Measurements from ENCODE around the gene STON1.

DNA sequence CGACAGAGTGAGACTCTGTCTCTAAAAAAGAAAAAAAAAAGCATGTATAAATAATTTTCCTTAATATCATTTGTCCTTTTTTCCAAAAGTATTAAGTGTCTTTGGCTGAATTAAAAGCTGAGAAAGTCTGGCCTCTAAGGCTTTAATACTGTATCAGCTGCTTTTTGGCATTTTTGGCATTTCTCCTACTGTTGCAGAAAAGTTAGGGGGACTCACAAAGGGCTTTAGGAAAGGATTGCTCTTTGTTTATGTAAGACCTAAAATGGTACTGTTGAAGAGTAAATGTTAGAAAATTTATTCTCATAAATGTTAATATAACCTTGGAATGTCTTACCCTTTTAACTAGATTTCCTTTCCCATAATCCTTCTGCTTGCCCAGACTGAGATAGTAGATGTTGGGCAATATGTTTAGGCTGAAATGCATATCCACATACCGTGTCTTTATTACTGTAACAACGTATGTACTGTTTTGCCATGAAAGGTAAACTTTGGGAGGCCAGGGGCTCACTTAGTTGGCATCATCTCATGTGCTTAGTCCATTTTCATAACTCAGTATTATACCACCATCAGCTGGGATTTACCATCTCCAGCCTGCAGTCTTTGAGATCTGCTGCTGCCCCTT, 18.0 kb upstream of the STON1 start:
- no peak for TF ChIP-seq POLR2AphosphoS5 (IDR thresholded peaks at IDR 0.05)
- TF ChIP-seq, protein P1, sequence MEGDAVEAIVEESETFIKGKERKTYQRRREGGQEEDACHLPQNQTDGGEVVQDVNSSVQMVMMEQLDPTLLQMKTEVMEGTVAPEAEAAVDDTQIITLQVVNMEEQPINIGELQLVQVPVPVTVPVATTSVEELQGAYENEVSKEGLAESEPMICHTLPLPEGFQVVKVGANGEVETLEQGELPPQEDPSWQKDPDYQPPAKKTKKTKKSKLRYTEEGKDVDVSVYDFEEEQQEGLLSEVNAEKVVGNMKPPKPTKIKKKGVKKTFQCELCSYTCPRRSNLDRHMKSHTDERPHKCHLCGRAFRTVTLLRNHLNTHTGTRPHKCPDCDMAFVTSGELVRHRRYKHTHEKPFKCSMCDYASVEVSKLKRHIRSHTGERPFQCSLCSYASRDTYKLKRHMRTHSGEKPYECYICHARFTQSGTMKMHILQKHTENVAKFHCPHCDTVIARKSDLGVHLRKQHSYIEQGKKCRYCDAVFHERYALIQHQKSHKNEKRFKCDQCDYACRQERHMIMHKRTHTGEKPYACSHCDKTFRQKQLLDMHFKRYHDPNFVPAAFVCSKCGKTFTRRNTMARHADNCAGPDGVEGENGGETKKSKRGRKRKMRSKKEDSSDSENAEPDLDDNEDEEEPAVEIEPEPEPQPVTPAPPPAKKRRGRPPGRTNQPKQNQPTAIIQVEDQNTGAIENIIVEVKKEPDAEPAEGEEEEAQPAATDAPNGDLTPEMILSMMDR (IDR thresholded peaks at IDR 0.05; ENCODE audit: poor library complexity, severe bottlenecking): no peak
- TF ChIP-seq, protein P2, sequence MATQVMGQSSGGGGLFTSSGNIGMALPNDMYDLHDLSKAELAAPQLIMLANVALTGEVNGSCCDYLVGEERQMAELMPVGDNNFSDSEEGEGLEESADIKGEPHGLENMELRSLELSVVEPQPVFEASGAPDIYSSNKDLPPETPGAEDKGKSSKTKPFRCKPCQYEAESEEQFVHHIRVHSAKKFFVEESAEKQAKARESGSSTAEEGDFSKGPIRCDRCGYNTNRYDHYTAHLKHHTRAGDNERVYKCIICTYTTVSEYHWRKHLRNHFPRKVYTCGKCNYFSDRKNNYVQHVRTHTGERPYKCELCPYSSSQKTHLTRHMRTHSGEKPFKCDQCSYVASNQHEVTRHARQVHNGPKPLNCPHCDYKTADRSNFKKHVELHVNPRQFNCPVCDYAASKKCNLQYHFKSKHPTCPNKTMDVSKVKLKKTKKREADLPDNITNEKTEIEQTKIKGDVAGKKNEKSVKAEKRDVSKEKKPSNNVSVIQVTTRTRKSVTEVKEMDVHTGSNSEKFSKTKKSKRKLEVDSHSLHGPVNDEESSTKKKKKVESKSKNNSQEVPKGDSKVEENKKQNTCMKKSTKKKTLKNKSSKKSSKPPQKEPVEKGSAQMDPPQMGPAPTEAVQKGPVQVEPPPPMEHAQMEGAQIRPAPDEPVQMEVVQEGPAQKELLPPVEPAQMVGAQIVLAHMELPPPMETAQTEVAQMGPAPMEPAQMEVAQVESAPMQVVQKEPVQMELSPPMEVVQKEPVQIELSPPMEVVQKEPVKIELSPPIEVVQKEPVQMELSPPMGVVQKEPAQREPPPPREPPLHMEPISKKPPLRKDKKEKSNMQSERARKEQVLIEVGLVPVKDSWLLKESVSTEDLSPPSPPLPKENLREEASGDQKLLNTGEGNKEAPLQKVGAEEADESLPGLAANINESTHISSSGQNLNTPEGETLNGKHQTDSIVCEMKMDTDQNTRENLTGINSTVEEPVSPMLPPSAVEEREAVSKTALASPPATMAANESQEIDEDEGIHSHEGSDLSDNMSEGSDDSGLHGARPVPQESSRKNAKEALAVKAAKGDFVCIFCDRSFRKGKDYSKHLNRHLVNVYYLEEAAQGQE (IDR thresholded peaks at IDR 0.05; ENCODE audit: borderline replicate concordance): no peak
- no peak for TF ChIP-seq EZH2 (IDR thresholded peaks at IDR 0.05; ENCODE audit: borderline replicate concordance, insufficient read depth, low read length, poor library complexity, severe bottlenecking)
- TF ChIP-seq TAF1 (IDR thresholded peaks at IDR 0.05; ENCODE audit: low read depth): no peak
- TF ChIP-seq EP300 (conservative IDR thresholded peaks at IDR 0.05; ENCODE audit: poor library complexity, severe bottlenecking): no peak
- no peak for TF ChIP-seq SMC3 (conservative IDR thresholded peaks at IDR 0.05; ENCODE audit: poor library complexity)
- no peak for TF ChIP-seq MXI1 (conservative IDR thresholded peaks at IDR 0.05; ENCODE audit: poor library complexity, severe bottlenecking)
- TF ChIP-seq RAD21 (conservative IDR thresholded peaks at IDR 0.05): no peak

Data from neural cell (in vitro differentiated cells).